GM19452 (cell line): Measurements from ENCODE around the gene EDN2.

Experiments
- ATAC-seq: cut with Tn5 transposase; IDR thresholded peaks from one replicate; pipeline ENCODE4 v1.9.1; 2021; ENCODE audit not compliant: unreplicated experiment

EDN2 gene

DNA sequence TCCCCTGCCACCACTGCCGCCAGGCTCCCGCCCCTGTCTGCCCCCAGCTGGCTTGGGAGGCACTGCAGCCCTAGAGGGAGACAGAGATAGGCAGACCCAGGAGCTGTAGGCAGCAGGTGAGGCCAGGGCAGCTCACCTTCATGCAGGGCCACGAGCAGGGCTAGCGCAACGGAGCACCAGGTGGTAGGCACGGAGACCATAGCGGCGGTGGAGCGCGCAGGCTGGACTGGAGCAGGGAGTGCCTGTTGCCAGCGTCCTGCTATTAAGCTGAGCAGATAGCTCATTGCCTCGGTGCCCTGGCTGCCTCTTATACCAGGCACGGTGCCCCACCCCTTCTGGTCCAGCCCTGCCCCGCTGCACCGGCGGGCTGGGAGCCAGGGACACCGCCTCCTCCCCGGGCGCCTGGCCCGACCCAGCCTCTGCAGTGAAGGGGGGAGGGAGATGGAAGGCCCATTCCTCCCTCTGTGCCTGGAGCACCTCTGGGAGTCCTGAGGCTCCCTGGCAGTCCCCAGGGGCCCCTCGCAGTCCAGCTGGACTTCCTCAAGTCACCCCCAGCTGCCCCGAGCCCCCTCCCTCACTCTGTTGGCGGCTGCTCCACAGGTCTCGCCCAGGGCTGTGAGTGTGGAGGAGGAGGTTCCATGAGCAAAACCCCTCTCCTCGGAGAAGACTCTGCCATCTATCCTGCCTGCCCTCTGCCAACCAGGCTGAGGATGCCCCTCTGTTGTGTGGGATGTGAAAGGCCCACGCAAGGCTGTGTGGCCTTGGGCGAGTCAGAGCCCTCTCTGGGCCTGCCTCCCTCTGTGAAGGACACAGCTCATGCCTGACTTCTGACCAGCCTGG lies at the start of gene EDN2:
Gene EDN2, minus strand, starts transcription at position 282 of the 840 bp plus-strand sequence. Its CDS starts 82 bp downstream, at position 200.
- ATAC-seq, result no peak

- no peak for ATAC-seq
These were observed 49.2 kb upstream of the EDN2 start for GRCh38 chr1:41533731-41534080.

DNA sequence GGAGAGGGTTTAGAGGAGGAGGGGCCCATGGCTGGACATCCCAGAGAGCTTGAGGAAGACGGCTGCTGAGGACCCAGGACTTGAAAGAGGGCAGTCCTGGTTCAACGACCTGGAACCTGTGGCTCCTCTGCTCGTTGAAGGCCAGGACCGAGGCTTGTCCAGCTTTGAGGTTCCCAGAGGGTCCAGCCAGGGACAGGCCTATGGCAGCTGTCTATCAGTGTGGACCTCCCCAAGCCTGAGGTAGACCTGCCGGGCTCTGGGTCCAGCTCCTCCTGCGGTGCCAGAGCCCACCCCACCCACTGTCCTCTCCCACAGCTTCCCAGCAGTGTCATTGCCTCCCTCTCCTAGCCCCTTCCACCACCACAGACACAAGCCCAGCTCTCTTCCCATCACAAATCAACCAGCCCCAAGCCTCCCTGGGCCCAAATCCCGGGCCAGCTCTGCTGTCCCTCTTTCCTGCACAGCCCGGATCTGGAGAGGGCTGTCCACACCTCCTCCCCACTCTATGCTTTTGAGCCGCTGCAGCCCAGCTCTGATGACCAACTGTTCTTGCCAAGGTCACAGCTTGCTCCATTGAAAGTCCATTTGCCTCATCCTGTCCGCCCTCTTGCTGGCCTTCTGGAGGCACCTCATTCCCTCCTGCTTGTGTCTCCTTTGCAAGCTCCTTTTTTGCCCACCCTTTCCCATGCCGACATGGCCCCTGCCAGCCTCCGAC lies 48.7 kb upstream of the EDN2 start:
- no peak for ATAC-seq

GRCh38 chr1:41532206-41532975 lies 47.9 kb upstream of the EDN2 start:
- ATAC-seq, result no peak

DNA sequence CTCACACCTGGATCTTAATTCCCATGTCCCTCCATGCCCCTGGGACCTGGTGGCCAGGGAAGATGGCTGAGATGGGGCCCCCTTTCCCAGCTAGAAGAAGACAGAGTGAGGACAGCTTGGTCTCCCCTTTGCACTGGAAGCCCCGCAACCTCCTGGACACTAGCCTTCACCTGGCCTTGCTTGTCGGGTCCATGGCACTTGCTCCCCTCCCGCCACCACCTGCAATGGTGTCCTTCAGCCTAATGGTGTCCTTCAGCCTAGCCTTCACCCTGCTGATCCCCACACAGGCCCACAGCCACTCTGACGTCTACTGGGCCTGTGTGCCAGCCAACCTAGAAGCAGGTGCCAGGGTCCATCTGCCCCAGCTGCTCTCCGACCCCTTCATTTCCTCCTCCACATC lies 45.9 kb upstream of the EDN2 start:
- ATAC-seq, result no peak

GRCh38 chr1:41529621-41530395 lies 45.3 kb upstream of the EDN2 start:
- ATAC-seq, result no peak

DNA sequence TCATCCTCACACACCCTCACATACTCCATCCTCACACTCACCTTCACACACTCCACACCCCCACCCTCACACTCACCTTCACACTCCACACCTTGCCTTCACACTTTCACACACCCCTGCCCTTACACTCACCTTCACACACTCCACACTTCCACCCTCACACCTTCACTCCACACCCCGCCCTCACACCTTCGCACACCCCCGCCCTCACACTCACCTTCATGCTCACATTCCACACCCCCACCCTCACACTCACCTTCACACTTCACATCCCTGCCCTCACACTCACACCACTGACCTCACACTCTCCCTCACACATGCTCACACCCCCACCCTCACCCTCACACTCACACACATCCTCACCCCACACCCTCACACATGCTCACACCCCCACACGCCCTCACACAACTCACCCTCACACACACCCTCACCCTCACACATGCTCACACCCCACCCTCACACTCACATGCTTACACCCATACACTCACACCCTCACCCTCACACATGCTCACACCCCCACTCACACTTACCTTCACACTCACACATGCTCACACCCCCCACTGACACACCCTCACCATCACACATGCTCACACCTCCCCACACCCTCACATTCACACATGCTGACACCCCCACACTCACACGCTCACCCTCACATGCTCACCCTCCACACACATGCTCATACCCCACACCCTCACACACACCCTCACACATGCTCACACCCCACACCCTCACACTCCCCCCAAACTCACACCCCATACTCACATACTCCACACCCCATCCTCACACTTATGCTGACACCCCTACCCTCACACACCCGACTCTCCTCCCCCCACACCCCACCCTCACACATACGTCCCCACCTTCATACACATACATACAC lies 44.5 kb upstream of the EDN2 start:
- no peak for ATAC-seq

GRCh38 chr1:41528106-41528505 lies 43.6 kb upstream of the EDN2 start:
- ATAC-seq, result no peak

GRCh38 chr1:41526956-41527561 lies 42.6 kb upstream of the EDN2 start:
- ATAC-seq, result no peak

GRCh38 chr1:41525891-41526587 lies 41.6 kb upstream of the EDN2 start:
- no peak for ATAC-seq

- ATAC-seq, result no peak
These were observed 40.5 kb upstream of the EDN2 start for GRCh38 chr1:41524676-41525675.

GRCh38 chr1:41523949-41524675 lies 39.6 kb upstream of the EDN2 start:
- ATAC-seq, result no peak

DNA sequence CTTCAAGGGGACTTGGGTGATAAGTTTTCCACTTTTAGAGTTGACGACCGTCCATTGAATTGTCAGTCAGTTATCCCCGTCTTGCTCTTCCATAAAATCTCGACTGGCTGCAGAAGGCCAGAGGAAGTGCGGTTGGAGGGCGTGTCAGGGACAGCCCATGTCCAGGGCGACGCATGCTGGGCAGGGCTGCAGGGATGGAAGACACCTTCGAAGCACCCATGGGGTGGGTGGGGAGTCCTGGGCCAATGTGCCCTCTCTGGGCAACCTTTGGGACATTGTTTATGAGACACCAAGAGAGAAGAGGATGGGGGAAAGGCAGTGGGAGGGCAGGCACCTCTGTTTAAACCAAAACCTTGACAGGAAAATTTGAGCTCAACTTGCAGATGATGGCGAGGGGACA lies 38.6 kb upstream of the EDN2 start:
- ATAC-seq, result no peak

- ATAC-seq, result no peak
These were observed 37.3 kb upstream of the EDN2 start for GRCh38 chr1:41521766-41522165.

GRCh38 chr1:41520951-41521752 lies 36.7 kb upstream of the EDN2 start:
- ATAC-seq, result no peak

- ATAC-seq, result no peak
These were observed 35.2 kb upstream of the EDN2 start for GRCh38 chr1:41519667-41520066.
